Nephron (organoid): ENCODE measurements around the gene TBC1D5.

Experiments used
- H3K27ac Mint-ChIP-seq, 3 experiments: 2 replicates each; pipeline ENCODE4 v1.8.0; 2020; ENCODE audit warnings: mixed read lengths in 3 of 3, mild to moderate bottlenecking in 2 of 3, moderate library complexity in 1 of 3
- H3K27me3 Mint-ChIP-seq: 2 replicates; pipeline ENCODE4 v1.8.0; 2021; ENCODE audit warnings: low read depth, mild to moderate bottlenecking, moderate library complexity, mixed read lengths
- H3K36me3 Mint-ChIP-seq: 2 replicates; pipeline ENCODE4 v1.8.0; 2020; ENCODE audit warnings: low read depth, mixed read lengths
- H3K4me1 Mint-ChIP-seq: 2 replicates; pipeline ENCODE4 v1.8.0; 2020; ENCODE audit warnings: mixed read lengths
- H3K4me3 Mint-ChIP-seq, 3 experiments: 2 replicates each; pipeline ENCODE4 v1.8.0; 2020; ENCODE audit warnings: mild to moderate bottlenecking in 3 of 3, mixed read lengths in 3 of 3, moderate library complexity in 2 of 3
- H3K9me3 Mint-ChIP-seq: 2 replicates; pipeline ENCODE4 v1.8.0; 2020; ENCODE audit warnings: mixed read lengths
- TF ChIP-seq, protein P1 (sequence below), 3 experiments: fragments of 200-600 bp; sonication (generic); IDR thresholded peaks; one replicate each; pipeline ENCODE4 v1.5.0; 2021; ENCODE audit warnings: antibody characterized with exemption in 3 of 3; ENCODE audit not compliant: unreplicated experiment in 3 of 3

Gene TBC1D5

DNA sequence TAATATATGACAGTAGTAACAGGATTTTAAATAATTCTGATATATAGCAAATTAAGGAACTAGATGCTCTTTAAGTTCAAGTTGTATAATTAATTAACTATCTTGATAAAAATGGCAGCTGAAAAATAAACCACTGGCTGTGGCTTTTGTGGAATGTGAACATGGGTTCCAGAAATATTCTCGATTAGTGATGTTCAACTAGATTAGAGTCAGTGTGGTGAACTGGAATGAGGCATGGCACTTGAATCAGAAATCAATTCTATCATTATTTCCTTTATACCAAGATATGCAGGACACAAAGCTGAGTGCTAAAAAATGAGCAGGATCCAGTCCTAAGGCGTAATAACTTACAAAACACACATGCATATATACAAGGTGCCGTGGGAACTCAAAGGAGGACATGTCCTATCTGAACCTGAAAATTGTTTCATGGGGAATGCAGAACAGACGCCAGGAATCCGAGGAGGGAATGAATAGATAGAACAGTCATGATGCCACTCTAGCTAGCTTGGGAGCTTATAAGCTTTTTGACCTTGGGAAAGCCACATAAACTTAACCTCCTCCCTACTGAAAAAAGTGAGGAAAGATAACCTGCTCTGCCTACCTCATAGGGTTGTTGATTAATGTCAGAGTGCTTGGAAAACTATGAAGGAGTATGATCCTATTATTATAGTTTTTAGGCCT, 455.3 kb downstream of the TBC1D5 start:
- no peak overlapping the region for H3K27ac Mint-ChIP-seq
- no peak overlapping the region for H3K4me3 Mint-ChIP-seq
- H3K9me3 Mint-ChIP-seq: no peaks in the 10 kb centered on the region
- TF ChIP-seq, protein P1, sequence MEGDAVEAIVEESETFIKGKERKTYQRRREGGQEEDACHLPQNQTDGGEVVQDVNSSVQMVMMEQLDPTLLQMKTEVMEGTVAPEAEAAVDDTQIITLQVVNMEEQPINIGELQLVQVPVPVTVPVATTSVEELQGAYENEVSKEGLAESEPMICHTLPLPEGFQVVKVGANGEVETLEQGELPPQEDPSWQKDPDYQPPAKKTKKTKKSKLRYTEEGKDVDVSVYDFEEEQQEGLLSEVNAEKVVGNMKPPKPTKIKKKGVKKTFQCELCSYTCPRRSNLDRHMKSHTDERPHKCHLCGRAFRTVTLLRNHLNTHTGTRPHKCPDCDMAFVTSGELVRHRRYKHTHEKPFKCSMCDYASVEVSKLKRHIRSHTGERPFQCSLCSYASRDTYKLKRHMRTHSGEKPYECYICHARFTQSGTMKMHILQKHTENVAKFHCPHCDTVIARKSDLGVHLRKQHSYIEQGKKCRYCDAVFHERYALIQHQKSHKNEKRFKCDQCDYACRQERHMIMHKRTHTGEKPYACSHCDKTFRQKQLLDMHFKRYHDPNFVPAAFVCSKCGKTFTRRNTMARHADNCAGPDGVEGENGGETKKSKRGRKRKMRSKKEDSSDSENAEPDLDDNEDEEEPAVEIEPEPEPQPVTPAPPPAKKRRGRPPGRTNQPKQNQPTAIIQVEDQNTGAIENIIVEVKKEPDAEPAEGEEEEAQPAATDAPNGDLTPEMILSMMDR (IDR thresholded peaks at IDR 0.05; ENCODE audit: unreplicated experiment in 3 of 3): no peak
- H3K4me1 Mint-ChIP-seq: no peaks in the 10 kb centered on the region
- no peaks in the 10 kb centered on the region for H3K36me3 Mint-ChIP-seq
- H3K27me3 Mint-ChIP-seq: peaks cover 3% of the 10 kb centered on the region

GRCh38 chr3:17278006-17278405, 464.4 kb downstream of the TBC1D5 start:
- Mint-ChIP-seq H3K4me3 (no peak overlapping the region), H3K36me3 (no peaks in the 10 kb centered on the region), H3K4me1 (peaks cover 5% of the 10 kb centered on the region), H3K27ac (no peak overlapping the region), H3K9me3 (no peaks in the 10 kb centered on the region), H3K27me3 (no peaks in the 10 kb centered on the region)
- TF ChIP-seq, protein P1 (IDR thresholded peaks at IDR 0.05; ENCODE audit: unreplicated experiment in 3 of 3): no peak

GRCh38 chr3:17266846-17267245, 475.6 kb downstream of the TBC1D5 start:
- H3K9me3 Mint-ChIP-seq: no peaks in the 10 kb centered on the region
- H3K36me3 Mint-ChIP-seq: no peaks in the 10 kb centered on the region
- no peaks in the 10 kb centered on the region for H3K27me3 Mint-ChIP-seq
- H3K4me3 Mint-ChIP-seq: no peak overlapping the region
- H3K27ac Mint-ChIP-seq: no peak overlapping the region
- no peaks in the 10 kb centered on the region for H3K4me1 Mint-ChIP-seq
- TF ChIP-seq, protein P1 (IDR thresholded peaks at IDR 0.05; ENCODE audit: unreplicated experiment in 3 of 3): no peak

DNA sequence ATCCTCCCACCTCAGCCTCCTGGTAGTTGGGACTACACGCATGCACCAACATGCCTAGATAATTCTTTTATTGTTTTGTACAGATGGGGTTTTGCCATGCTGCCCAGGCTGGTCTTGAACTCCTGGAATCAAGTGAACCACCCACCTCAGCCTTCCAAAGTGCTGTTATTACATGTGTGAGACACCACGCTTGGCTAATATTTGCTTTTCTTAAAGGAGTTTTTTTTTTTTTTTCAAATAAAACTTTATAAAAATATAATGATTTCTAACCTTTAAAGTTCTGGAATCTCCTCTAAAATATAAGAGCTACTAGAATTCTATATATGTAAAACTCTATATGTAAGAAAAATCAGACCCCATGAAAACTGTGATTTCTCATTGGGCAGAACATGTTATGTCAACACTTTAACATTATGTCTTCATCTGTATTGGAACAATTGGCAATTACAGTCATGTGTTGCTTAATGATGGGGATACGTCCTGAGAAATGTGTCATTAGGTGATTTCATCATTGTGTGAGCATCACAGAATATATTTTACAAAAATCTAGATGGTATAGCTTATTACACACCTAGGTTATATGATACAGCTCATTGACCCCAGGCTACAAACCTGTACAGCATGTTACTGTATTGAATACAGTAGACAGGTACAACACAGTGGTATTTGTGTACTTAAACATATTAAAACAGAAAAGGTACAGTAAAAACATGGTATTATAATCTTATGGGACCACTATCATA, 480.6 kb downstream of the TBC1D5 start:
- Mint-ChIP-seq H3K4me3 (no peak overlapping the region), H3K27me3 (no peaks in the 10 kb centered on the region), H3K9me3 (no peaks in the 10 kb centered on the region), H3K27ac (no peak overlapping the region), H3K36me3 (no peaks in the 10 kb centered on the region), H3K4me1 (no peaks in the 10 kb centered on the region)
- TF ChIP-seq, protein P1 (IDR thresholded peaks at IDR 0.05; ENCODE audit: unreplicated experiment in 3 of 3): no peak

- Mint-ChIP-seq H3K27me3 (no peaks in the 10 kb centered on the region), H3K9me3 (no peaks in the 10 kb centered on the region), H3K4me3 (no peak overlapping the region), H3K27ac (no peak overlapping the region), H3K36me3 (no peaks in the 10 kb centered on the region), H3K4me1 (no peaks in the 10 kb centered on the region)
- TF ChIP-seq, protein P1 (IDR thresholded peaks at IDR 0.05; ENCODE audit: unreplicated experiment in 3 of 3): no peak
Measured at GRCh38 chr3:17260257-17260656, 482.2 kb downstream of the TBC1D5 start.
